ENCODE measurements around the gene ACTL7B. TPM values are rescaled to one million over a fixed set of nuclear protein-coding genes. Genes with fewer than 3 reads are reported as not detected.
"Not testable (repeated sequence)": the region's sequence is repeated elsewhere in the genome, so short reads cannot be mapped to it uniquely, and the experiment has no call there.

ACTL7B gene
- total RNA-seq, 3 donors from 2014 or later, result 0.16 TPM; not detected in 2

GRCh38 chr9:108845947-108846346, 9.8 kb downstream of the ACTL7B start:
- TF ChIP-seq POLR2AphosphoS5 (IDR thresholded peaks at IDR 0.05) (no peak), CTCF (IDR thresholded peaks at IDR 0.05) (no peak), POLR2A (IDR thresholded peaks at IDR 0.05) (no peak)
- no peaks in the 10 kb centered on the region for H3K36me3 ChIP-seq
- DNase-seq (ENCODE audit: low spot score in 2 of 2), result no peak
- no peak overlapping the region for H3K4me3 ChIP-seq
- H3K27me3 ChIP-seq, result no peaks in the 10 kb centered on the region
- H3K4me1 ChIP-seq, result no peaks in the 10 kb centered on the region
- H3K27ac ChIP-seq, result no peak overlapping the region
- H3K9me3 ChIP-seq, result no peaks in the 10 kb centered on the region
- intact Hi-C loops (cut with DNase I; ENCODE audit: low total_unique reads), result no loop called here

- Histone ChIP-seq H3K27ac (no peak overlapping the region), H3K4me1 (no peaks in the 10 kb centered on the region), H3K9me3 (no peaks in the 10 kb centered on the region), H3K4me3 (no peak overlapping the region), H3K36me3 (no peaks in the 10 kb centered on the region), H3K27me3 (no peaks in the 10 kb centered on the region)
- intact Hi-C loops (cut with DNase I; ENCODE audit: low total_unique reads), result no loop called here
- no peak for DNase-seq (ENCODE audit: low spot score in 2 of 2)
- TF ChIP-seq CTCF (IDR thresholded peaks at IDR 0.05) (no peak), POLR2A (IDR thresholded peaks at IDR 0.05) (no peak), POLR2AphosphoS5 (IDR thresholded peaks at IDR 0.05) (no peak)
These were observed 10.3 kb downstream of the ACTL7B start for GRCh38 chr9:108845507-108845906.

DNA sequence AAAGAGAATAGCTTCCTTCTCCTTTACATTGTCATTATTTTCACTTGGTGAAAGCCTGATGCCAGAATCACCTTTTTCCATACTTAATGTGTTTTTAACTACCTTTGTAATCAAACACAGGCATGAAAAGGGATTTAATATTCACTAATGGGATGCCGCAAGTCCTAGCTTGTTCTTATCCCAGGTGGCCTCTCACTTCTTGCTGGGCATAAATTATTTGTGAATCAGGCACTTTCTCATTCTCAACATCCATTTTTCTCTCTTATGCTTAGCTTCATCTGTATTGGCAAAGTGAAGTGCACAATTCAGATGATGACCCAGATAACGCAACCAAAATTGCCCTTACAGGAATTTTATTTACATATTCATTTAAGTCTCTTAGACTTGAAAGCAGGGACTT, 10.9 kb downstream of the ACTL7B start:
- no peaks in the 10 kb centered on the region for H3K4me1 ChIP-seq
- H3K27ac ChIP-seq, result no peak overlapping the region
- H3K27me3 ChIP-seq, result no peaks in the 10 kb centered on the region
- H3K4me3 ChIP-seq, result no peak overlapping the region
- no peaks in the 10 kb centered on the region for H3K36me3 ChIP-seq
- intact Hi-C loops (cut with DNase I; ENCODE audit: low total_unique reads), result no loop called here
- no peaks in the 10 kb centered on the region for H3K9me3 ChIP-seq
- TF ChIP-seq CTCF (IDR thresholded peaks at IDR 0.05), result no peak
- TF ChIP-seq POLR2A (IDR thresholded peaks at IDR 0.05), result no peak
- TF ChIP-seq POLR2AphosphoS5 (IDR thresholded peaks at IDR 0.05), result no peak
- no peak for DNase-seq (ENCODE audit: low spot score in 2 of 2)

GRCh38 chr9:108844391-108844790, 11.4 kb downstream of the ACTL7B start:
- DNase-seq (ENCODE audit: low spot score in 2 of 2), result no peak
- no peaks in the 10 kb centered on the region for H3K27me3 ChIP-seq
- no peaks in the 10 kb centered on the region for H3K9me3 ChIP-seq
- no peaks in the 10 kb centered on the region for H3K36me3 ChIP-seq
- H3K4me3 ChIP-seq, result no peak overlapping the region
- H3K4me1 ChIP-seq, result no peaks in the 10 kb centered on the region
- H3K27ac ChIP-seq, result no peak overlapping the region
- TF ChIP-seq CTCF (IDR thresholded peaks at IDR 0.05) (no peak), POLR2A (IDR thresholded peaks at IDR 0.05) (no peak), POLR2AphosphoS5 (IDR thresholded peaks at IDR 0.05) (no peak)
- intact Hi-C loops (cut with DNase I; ENCODE audit: low total_unique reads), result no loop called here

GRCh38 chr9:108842610-108843295, 13.0 kb downstream of the ACTL7B start:
- no peaks in the 10 kb centered on the region for H3K9me3 ChIP-seq
- TF ChIP-seq POLR2A (IDR thresholded peaks at IDR 0.05) (no peak), CTCF (IDR thresholded peaks at IDR 0.05) (no peak), POLR2AphosphoS5 (IDR thresholded peaks at IDR 0.05) (no peak)
- no peaks in the 10 kb centered on the region for H3K36me3 ChIP-seq
- no peak overlapping the region for H3K4me3 ChIP-seq
- intact Hi-C loops (cut with DNase I; ENCODE audit: low total_unique reads), result no loop called here
- no peaks in the 10 kb centered on the region for H3K27me3 ChIP-seq
- H3K27ac ChIP-seq, result no peak overlapping the region
- no peak for DNase-seq (ENCODE audit: low spot score in 2 of 2)
- H3K4me1 ChIP-seq, result no peaks in the 10 kb centered on the region

GRCh38 chr9:108839561-108839960, 16.2 kb downstream of the ACTL7B start:
- DNase-seq (ENCODE audit: low spot score in 2 of 2); intact Hi-C loops (cut with DNase I; ENCODE audit: low total_unique reads); H3K9me3 ChIP-seq; H3K4me1 ChIP-seq; H3K36me3 ChIP-seq; H3K27me3 ChIP-seq; H3K4me3 ChIP-seq; H3K27ac ChIP-seq: not testable (repeated sequence)

Measured in breast epithelium (tissue), 4 donors.